ENCODE measurements around the gene ZFP3.
"Not testable (repeated sequence)": the region's sequence is repeated elsewhere in the genome, so short reads cannot be mapped to it uniquely, and the experiment has no call there.

DNA sequence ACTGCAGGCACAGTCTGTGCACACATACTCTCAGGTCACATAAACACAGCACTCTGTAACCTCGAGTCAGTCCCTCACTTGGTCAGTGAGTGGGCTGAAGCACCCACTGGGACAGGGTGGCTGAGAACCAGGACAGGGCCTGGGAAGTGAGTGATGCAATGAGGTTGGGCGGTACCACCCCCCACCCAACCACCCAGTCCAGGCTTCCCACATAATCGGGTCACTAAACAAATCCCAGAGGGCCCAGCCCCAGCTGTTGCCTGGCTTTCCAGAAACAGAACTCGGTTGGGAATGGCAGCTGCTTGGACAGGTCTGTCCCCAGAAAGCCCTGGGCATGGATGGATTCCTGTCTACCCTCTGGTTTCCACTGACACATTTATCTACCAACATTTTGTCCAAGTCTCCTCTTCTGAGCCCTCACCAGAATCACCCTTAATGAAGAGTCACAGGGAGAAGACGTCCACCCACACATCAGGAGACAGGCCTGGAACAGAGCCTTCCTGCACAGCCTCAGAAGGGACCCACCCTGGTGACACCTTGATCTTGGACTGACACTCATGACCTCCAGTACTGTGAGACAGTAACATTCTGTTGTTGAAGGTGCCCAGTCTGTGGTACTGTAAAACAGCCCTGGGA lies 46.0 kb downstream of the ZFP3 start:
- not testable (repeated sequence) for TF ChIP-seq EZH2 (optimal IDR thresholded peaks at IDR 0.05; ENCODE audit: low read depth, low read length); CTCF (IDR thresholded peaks at IDR 0.05; ENCODE audit: low read length)
